Body of pancreas (tissue), 4 donors: ENCODE results near the gene NEK1. TPM values are rescaled to one million over a fixed set of nuclear protein-coding genes. Genes with fewer than 3 reads are reported as not detected.

Experiments
- ATAC-seq: fragments of 150-250 bp; one replicate; pipeline ENCODE4 v1.9.1; 2016
- DNase-seq, 4 donors: peaks; one replicate each; pipeline ENCODE4 v3.0.0-alpha.2; 2019
- H3K27ac ChIP-seq, 4 donors: fragments of 200-600 bp; sonication (generic); 1 replicate in 3 of 4; 2 replicates in 1 of 4; pipeline versions ENCODE4 v1.5.1 to v1.6.1; 2016 to 2019; ENCODE audit warnings: mild to moderate bottlenecking in 1 of 4, mixed read lengths in 1 of 4, moderate library complexity in 1 of 4
- H3K27me3 ChIP-seq, 2 donors: fragments of 200-600 bp; sonication (generic); one replicate each; pipeline ENCODE4 v1.6.0; 2016; ENCODE audit warnings: mild to moderate bottlenecking in 1 of 2
- H3K36me3 ChIP-seq, 2 donors: fragments of 200-600 bp; sonication (generic); replicated peaks in 1 of 2; 2 replicates each; pipeline ENCODE4 v1.5.1; 2016; ENCODE audit warnings: low read depth in 2 of 2; ENCODE audit not compliant: insufficient read depth in 1 of 2
- H3K4me1 ChIP-seq: fragments of 200-600 bp; sonication (generic); one replicate; pipeline ENCODE4 v1.6.0; 2016
- H3K4me3 ChIP-seq, 2 donors: fragments of 200-600 bp; sonication (generic); 1 replicate in 1 of 2; 2 replicates in 1 of 2; pipeline ENCODE4 v1.5.1; 2016 to 2019
- H3K9me3 ChIP-seq, 3 donors: fragments of 200-600 bp; sonication (generic); 1 replicate in 2 of 3; 2 replicates in 1 of 3; pipeline ENCODE4 v1.5.1; 2016
- CTCF ChIP-seq, 7 experiments: fragments of 450-650 bp in 4 of 7; fragments of 200-600 bp in 3 of 7; sonication (generic) in 3 of 7; IDR thresholded peaks; one replicate each; pipeline ENCODE4 v1.5.1; 2016 to 2019; ENCODE audit warnings: antibody characterized with exemption in 7 of 7
- POLR2A ChIP-seq, 3 donors: fragments of 450-650 bp; IDR thresholded peaks; one replicate each; pipeline ENCODE4 v1.6.1; 2016; ENCODE audit warnings: antibody characterized with exemption in 3 of 3, mild to moderate bottlenecking in 2 of 3
- WGBS, 2 donors: methylation state at CpG; one replicate each; pipeline ENCODE4 v1.1.5; 2017; 5-methylcytosine and 5-hydroxymethylcytosine counted together
- intact Hi-C: fragments of 100-400 bp; cut with DNase I; formaldehyde crosslinking; loops from one replicate; pipeline ENCODE4 v1.15.1; 2023
- total RNA-seq, 2 donors: library from RNA; depleted of rRNA; stranded (reverse); fragments of >200 nt; gene quantifications; one replicate each; pipeline ENCODE4 v1.1.0, GENCODE V29; 2016

NEK1 gene
- total RNA-seq, 2 donors from 2014 or later: 6.3 to 12.2 TPM

GRCh38 chr4:169377367-169377766 is 235.0 kb downstream of the NEK1 start:
- DNase-seq: no peak
- H3K4me1 ChIP-seq: no peaks in the 10 kb centered on the region
- no peak overlapping the region for H3K27ac ChIP-seq
- no peaks in the 10 kb centered on the region for H3K36me3 ChIP-seq
- no peak overlapping the region for H3K4me3 ChIP-seq
- TF ChIP-seq POLR2A (IDR thresholded peaks at IDR 0.05): no peak
- no peak for TF ChIP-seq CTCF (IDR thresholded peaks at IDR 0.05)
- no peaks in the 10 kb centered on the region for H3K27me3 ChIP-seq
- no peak for ATAC-seq
- peaks cover 0 to 7% (median 0%) of the 10 kb centered on the region in 3 donors for H3K9me3 ChIP-seq
- intact Hi-C loops: no loop called here

GRCh38 chr4:169376421-169376820 is 236.0 kb downstream of the NEK1 start:
- no peak for ATAC-seq
- 69 to 70% methylated on average over 1 of the region's 1 CpG for WGBS, 2 donors
- H3K4me3 ChIP-seq: no peak overlapping the region

GRCh38 chr4:169372791-169373190 is 239.6 kb downstream of the NEK1 start:
- DNase-seq (no peak), ATAC-seq (no peak)
- no peaks in the 10 kb centered on the region for H3K27me3 ChIP-seq
- H3K9me3 ChIP-seq: peaks cover 0 to 7% (median 0%) of the 10 kb centered on the region in 3 donors
- 87 to 95% methylated on average over 2 of the region's 2 CpGs for WGBS, 2 donors
- H3K4me1 ChIP-seq: no peaks in the 10 kb centered on the region
- no peak overlapping the region for H3K4me3 ChIP-seq
- no peaks in the 10 kb centered on the region for H3K36me3 ChIP-seq
- no peak overlapping the region for H3K27ac ChIP-seq
- TF ChIP-seq CTCF (IDR thresholded peaks at IDR 0.05) (no peak), POLR2A (IDR thresholded peaks at IDR 0.05) (no peak)
- intact Hi-C loops: no loop called here

More at GRCh38 chr4:169376421-169376820, 236.0 kb downstream of the NEK1 start:
- TF ChIP-seq CTCF (IDR thresholded peaks at IDR 0.05) (no peak), POLR2A (IDR thresholded peaks at IDR 0.05) (no peak)
- peaks cover 0 to 7% (median 0%) of the 10 kb centered on the region in 3 donors for H3K9me3 ChIP-seq
- no peaks in the 10 kb centered on the region for H3K4me1 ChIP-seq
- no peaks in the 10 kb centered on the region for H3K27me3 ChIP-seq
- no peak for DNase-seq
- H3K27ac ChIP-seq: no peak overlapping the region
- intact Hi-C loops: no loop called here
- no peaks in the 10 kb centered on the region for H3K36me3 ChIP-seq

- ATAC-seq (no peak), DNase-seq (no peak)
- TF ChIP-seq CTCF (IDR thresholded peaks at IDR 0.05) (no peak), POLR2A (IDR thresholded peaks at IDR 0.05) (no peak)
- Histone ChIP-seq H3K9me3 (no peaks in the 10 kb centered on the region), H3K27me3 (no peaks in the 10 kb centered on the region), H3K4me3 (no peak overlapping the region), H3K4me1 (no peaks in the 10 kb centered on the region), H3K36me3 (no peaks in the 10 kb centered on the region), H3K27ac (no peak overlapping the region)
- intact Hi-C loops: no loop called here
- 94% methylated on average over 6 of the region's 6 CpGs for WGBS, 2 donors
Measured at GRCh38 chr4:169369634-169370033, 242.7 kb downstream of the NEK1 start.

GRCh38 chr4:169367826-169368225 is 244.6 kb downstream of the NEK1 start:
- no peaks in the 10 kb centered on the region for H3K4me1 ChIP-seq
- no peak overlapping the region for H3K4me3 ChIP-seq
- H3K36me3 ChIP-seq: no peaks in the 10 kb centered on the region
- H3K27me3 ChIP-seq: no peaks in the 10 kb centered on the region
- no peaks in the 10 kb centered on the region for H3K9me3 ChIP-seq
- intact Hi-C loops: no loop called here
- no peak for ATAC-seq
- DNase-seq: no peak
- TF ChIP-seq CTCF (IDR thresholded peaks at IDR 0.05): no peak
- no peak for TF ChIP-seq POLR2A (IDR thresholded peaks at IDR 0.05)
- no peak overlapping the region for H3K27ac ChIP-seq
